AG10803 (cell line): ENCODE measurements around the gene CLSTN2.
A peak's percentile ranks its signal among the peaks of the same experiment; 100 is the strongest.

Experiments used
- DNase-seq: peaks from one replicate; pipeline ENCODE4 v3.0.0; 2010; ENCODE audit warnings: low read depth
- H3K4me3 ChIP-seq: 2 replicates; pipeline ENCODE4 v1.5.1; 2011; ENCODE audit warnings: mild to moderate bottlenecking, low read length, control low read depth
- CTCF ChIP-seq: conservative IDR thresholded peaks from 2 replicates; pipeline ENCODE4 v1.5.1; 2011; ENCODE audit warnings: mild to moderate bottlenecking, low read length, control low read depth, inconsistent platforms

Gene CLSTN2

GRCh38 chr3:140152851-140153639 is 218.1 kb downstream of the CLSTN2 start:
- DNase-seq, result no peak
- H3K4me3 ChIP-seq, result no peak overlapping the region
- no peak for TF ChIP-seq CTCF

- TF ChIP-seq CTCF, result no peak
- H3K4me3 ChIP-seq, result no peak overlapping the region
- no peak for DNase-seq
These were observed 218.8 kb downstream of the CLSTN2 start for GRCh38 chr3:140153736-140154135.

GRCh38 chr3:140157161-140157560 is 222.2 kb downstream of the CLSTN2 start:
- no peak for DNase-seq
- no peak overlapping the region for H3K4me3 ChIP-seq
- no peak for TF ChIP-seq CTCF

GRCh38 chr3:140159646-140160045 is 224.7 kb downstream of the CLSTN2 start:
- H3K4me3 ChIP-seq, result no peak overlapping the region
- no peak for TF ChIP-seq CTCF
- DNase-seq, result no peak

GRCh38 chr3:140160553-140160952 is 225.6 kb downstream of the CLSTN2 start:
- DNase-seq, result no peak
- H3K4me3 ChIP-seq, result no peak overlapping the region
- 0 out of 2 replicates have a peak, but pooled peaks have one; percentile 9 for TF ChIP-seq CTCF

GRCh38 chr3:140162551-140162950 is 227.6 kb downstream of the CLSTN2 start:
- no peak for TF ChIP-seq CTCF
- no peak for DNase-seq
- H3K4me3 ChIP-seq, result no peak overlapping the region

GRCh38 chr3:140163159-140163763 is 228.3 kb downstream of the CLSTN2 start:
- no peak overlapping the region for H3K4me3 ChIP-seq
- no peak for DNase-seq
- no peak for TF ChIP-seq CTCF
